CD14-positive monocyte (primary cell): ENCODE results near the gene KCNMA1. TPM values are rescaled to one million over a fixed set of nuclear protein-coding genes. Genes with fewer than 3 reads are reported as not detected.
A peak's percentile ranks its signal among the peaks of the same experiment; 100 is the strongest.

Source experiments
- DNase-seq, 3 donors: peaks; one replicate each; pipeline ENCODE4 v3.0.0-alpha.2; 2011 to 2022
- H2AFZ ChIP-seq: 2 replicates; pipeline ENCODE4 v1.6.0; 2012; ENCODE audit warnings: mild to moderate bottlenecking, low read depth, low read length, inconsistent platforms; ENCODE audit not compliant: insufficient read depth, poor library complexity, severe bottlenecking
- H3K27ac ChIP-seq, 2 donors: 1 replicate in 1 of 2; 2 replicates in 1 of 2; pipeline ENCODE4 v1.5.1; 2012 to 2013; ENCODE audit warnings: low read length in 2 of 2, control low read depth in 1 of 2, inconsistent platforms in 1 of 2, low read depth in 1 of 2, mild to moderate bottlenecking in 1 of 2
- H3K27me3 ChIP-seq, 2 donors: one replicate each; pipeline versions ENCODE4 v1.6.0 to v1.6.1; 2011 to 2013; ENCODE audit warnings: low read length in 2 of 2; ENCODE audit not compliant: control insufficient read depth in 2 of 2, insufficient read depth in 2 of 2
- H3K36me3 ChIP-seq, 2 donors: replicated peaks in 1 of 2; 1 replicate in 1 of 2; 2 replicates in 1 of 2; pipeline versions ENCODE4 v1.5.1 to v1.6.1; 2012 to 2013; ENCODE audit warnings: low read length in 2 of 2, control low read depth in 1 of 2, inconsistent platforms in 1 of 2, mild to moderate bottlenecking in 1 of 2; ENCODE audit not compliant: insufficient read depth in 2 of 2, control insufficient read depth in 1 of 2
- H3K4me1 ChIP-seq, 2 donors: 1 replicate in 1 of 2; 2 replicates in 1 of 2; pipeline versions ENCODE4 v1.5.1 to v1.6.1; 2012 to 2013; ENCODE audit warnings: low read length in 2 of 2, control low read depth in 1 of 2, inconsistent platforms in 1 of 2, mild to moderate bottlenecking in 1 of 2, moderate library complexity in 1 of 2; ENCODE audit not compliant: insufficient read depth in 2 of 2, control insufficient read depth in 1 of 2
- H3K4me2 ChIP-seq: replicated peaks from 2 replicates; pipeline ENCODE3; 2012; ENCODE audit warnings: low read length, moderate library complexity, mild to moderate bottlenecking; ENCODE audit not compliant: poor library complexity, severe bottlenecking; ENCODE audit errors: extremely low read depth
- H3K4me3 ChIP-seq, 3 experiments: fragments of 200-600 bp in 1 of 3; sonication (generic) in 1 of 3; replicated peaks in 1 of 3; 1 replicate in 2 of 3; 2 replicates in 1 of 3; pipeline ENCODE4 v1.5.1; 2011 to 2013; ENCODE audit warnings: low read length in 3 of 3, mild to moderate bottlenecking in 3 of 3, control low read depth in 2 of 3, low read depth in 2 of 3, inconsistent platforms in 1 of 3, moderate library complexity in 1 of 3
- H3K79me2 ChIP-seq: 2 replicates; pipeline ENCODE4 v1.6.0; 2012; ENCODE audit warnings: mild to moderate bottlenecking, control low read depth, inconsistent platforms, low read length, moderate library complexity; ENCODE audit not compliant: insufficient read depth
- H3K9ac ChIP-seq: 2 replicates; pipeline ENCODE4 v1.6.0; 2017; ENCODE audit warnings: low read length, mild to moderate bottlenecking; ENCODE audit not compliant: insufficient read depth, poor library complexity, severe bottlenecking
- H3K9me3 ChIP-seq, 2 donors: replicated peaks in 1 of 2; 1 replicate in 1 of 2; 2 replicates in 1 of 2; pipeline versions ENCODE4 v1.5.1 to v1.6.1; 2012 to 2013; ENCODE audit warnings: low read length in 2 of 2, control low read depth in 1 of 2; ENCODE audit not compliant: control insufficient read depth in 1 of 2, insufficient read depth in 1 of 2
- H4K20me1 ChIP-seq: 2 replicates; pipeline ENCODE4 v1.6.0; 2012; ENCODE audit warnings: mild to moderate bottlenecking, low read length, control low read depth, moderate library complexity; ENCODE audit not compliant: insufficient read depth
- H3K27ac Mint-ChIP-seq, 7 donors: one replicate each; pipeline ENCODE4 v1.8.0; 2020; ENCODE audit warnings: mild to moderate bottlenecking in 7 of 7, mixed read lengths in 7 of 7, moderate library complexity in 6 of 7, inconsistent platforms in 2 of 7
- H3K27me3 Mint-ChIP-seq, 3 donors: one replicate each; pipeline ENCODE4 v1.8.0; 2021 to 2022; ENCODE audit warnings: low read depth in 3 of 3, mild to moderate bottlenecking in 3 of 3, mixed read lengths in 3 of 3, moderate library complexity in 3 of 3, inconsistent platforms in 1 of 3
- H3K36me3 Mint-ChIP-seq, 2 donors: one replicate each; pipeline ENCODE4 v1.8.0; 2020; ENCODE audit warnings: mixed read lengths in 2 of 2, inconsistent platforms in 1 of 2, mild to moderate bottlenecking in 1 of 2
- H3K4me1 Mint-ChIP-seq: one replicate; pipeline ENCODE4 v1.8.0; 2020; ENCODE audit warnings: mild to moderate bottlenecking, mixed read lengths
- H3K4me3 Mint-ChIP-seq, 2 donors: one replicate each; pipeline ENCODE4 v1.8.0; 2020; ENCODE audit warnings: mild to moderate bottlenecking in 2 of 2, mixed read lengths in 2 of 2, moderate library complexity in 1 of 2
- H3K9me3 Mint-ChIP-seq, 7 donors: one replicate each; pipeline ENCODE4 v1.8.0; 2020 to 2022; ENCODE audit warnings: mixed read lengths in 7 of 7, mild to moderate bottlenecking in 6 of 7, moderate library complexity in 6 of 7, inconsistent platforms in 2 of 7
- WGBS: methylation state at CpG from one replicate; pipeline ENCODE4 v1.1.5; 2013; ENCODE audit warnings: missing lambda C conversion rate; ENCODE audit not compliant: insufficient coverage; 5-methylcytosine and 5-hydroxymethylcytosine counted together
- intact Hi-C, 2 donors: fragments of 100-400 bp; cut with micrococcal nuclease; formaldehyde crosslinking; loops; one replicate each; pipeline versions ENCODE4 v1.15.0 to v1.15.1; 2023
- polyA plus RNA-seq, 3 donors: library from polyadenylated mRNA; depleted of rRNA in 1 of 3; unstranded in 2 of 3; stranded (reverse) in 1 of 3; fragments of 300-500 nt in 2 of 3; fragments of >200 nt in 1 of 3; fragmentation: Illumina TruSeq in 2 of 3; gene quantifications; 1 replicate in 2 of 3; 2 replicates in 1 of 3; pipeline ENCODE4 v1.2.3, GENCODE V29; 2012 to 2021
- TF ChIP-seq, protein P1 (sequence below): fragments of 200-600 bp; IDR thresholded peaks from one replicate; pipeline ENCODE4 v1.8.0; 2022; ENCODE audit warnings: antibody characterized with exemption, mild to moderate bottlenecking

The KCNMA1 gene
- polyA plus RNA-seq, 3 donors: 0.11 to 1.0 TPM; not detected in 1

DNA sequence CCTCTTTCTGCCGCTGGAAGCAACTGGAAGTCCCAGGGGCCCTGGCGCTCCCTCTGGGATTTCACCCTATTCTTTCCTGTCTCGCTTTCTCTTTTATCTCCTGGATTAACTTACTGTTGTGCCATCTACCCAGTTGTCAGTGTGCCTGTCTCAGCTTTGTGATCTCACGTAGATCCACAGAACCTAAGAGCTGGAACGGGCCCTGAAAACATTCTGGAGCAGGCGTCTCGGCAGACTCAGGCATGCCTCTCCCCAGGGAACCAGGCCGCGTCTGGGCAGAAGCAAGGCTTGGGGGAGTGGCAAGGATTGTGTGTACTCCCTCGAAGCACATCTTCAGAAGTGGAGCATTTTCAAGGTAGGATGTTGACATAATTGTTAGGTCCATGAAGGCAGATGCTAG, 87.2 kb downstream of the KCNMA1 start:
- H3K4me3 ChIP-seq: no peak overlapping the region
- peaks cover 0 to 3% (median 0%) of the 10 kb centered on the region in 7 donors for H3K9me3 Mint-ChIP-seq

DNA sequence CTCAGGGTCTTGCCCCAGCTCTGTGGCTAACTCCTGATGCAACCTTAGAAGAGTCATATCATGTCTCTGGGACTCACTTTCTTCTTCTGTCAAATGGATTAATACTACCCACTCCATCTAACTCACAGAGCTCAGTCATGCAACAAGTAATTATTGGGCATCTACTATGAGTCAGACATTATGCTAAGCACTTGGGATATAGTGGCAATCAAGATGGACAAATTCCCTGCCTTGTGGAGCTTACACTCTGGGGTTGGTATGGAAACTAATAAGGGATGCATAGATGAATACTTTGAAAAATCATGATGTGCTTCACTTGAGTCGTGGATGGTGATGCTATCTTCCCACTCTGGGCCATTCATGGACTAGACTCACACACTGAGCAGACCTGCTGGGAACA, 88.9 kb downstream of the KCNMA1 start:
- H4K20me1 ChIP-seq: no peaks in the 10 kb centered on the region
- peaks cover 6 to 34% of the 10 kb centered on the region in 2 donors for H3K4me1 ChIP-seq
- peaks cover 0 to 4% (median 0%) of the 10 kb centered on the region in 7 donors for H3K9me3 Mint-ChIP-seq
- H3K4me3 Mint-ChIP-seq: no peak overlapping the region
- H3K27ac ChIP-seq: no peak overlapping the region
- peaks cover 33% of the 10 kb centered on the region for H3K4me1 Mint-ChIP-seq
- H3K27ac Mint-ChIP-seq: peak overlapping the region in 1 of 7 donors; percentile 26
- H3K36me3 Mint-ChIP-seq: peaks cover 0 to 4% of the 10 kb centered on the region in 2 donors
- no peaks in the 10 kb centered on the region for H3K79me2 ChIP-seq
- no peaks in the 10 kb centered on the region for H3K9me3 ChIP-seq
- no peaks in the 10 kb centered on the region for H3K36me3 ChIP-seq
- no peak overlapping the region for H3K4me2 ChIP-seq
- H3K4me3 ChIP-seq: no peak overlapping the region
- no peaks in the 10 kb centered on the region for H3K27me3 ChIP-seq
- no CpG with 5 or more reads among the region's 1 CpG for whole genome bisulfite sequencing
- H2AFZ ChIP-seq: no peak overlapping the region
- DNase-seq: no peak
- intact Hi-C loops: no loop called here
- H3K9ac ChIP-seq: no peak overlapping the region
- peaks cover 6 to 8% (median 7%) of the 10 kb centered on the region in 3 donors for H3K27me3 Mint-ChIP-seq
- TF ChIP-seq, protein P1, sequence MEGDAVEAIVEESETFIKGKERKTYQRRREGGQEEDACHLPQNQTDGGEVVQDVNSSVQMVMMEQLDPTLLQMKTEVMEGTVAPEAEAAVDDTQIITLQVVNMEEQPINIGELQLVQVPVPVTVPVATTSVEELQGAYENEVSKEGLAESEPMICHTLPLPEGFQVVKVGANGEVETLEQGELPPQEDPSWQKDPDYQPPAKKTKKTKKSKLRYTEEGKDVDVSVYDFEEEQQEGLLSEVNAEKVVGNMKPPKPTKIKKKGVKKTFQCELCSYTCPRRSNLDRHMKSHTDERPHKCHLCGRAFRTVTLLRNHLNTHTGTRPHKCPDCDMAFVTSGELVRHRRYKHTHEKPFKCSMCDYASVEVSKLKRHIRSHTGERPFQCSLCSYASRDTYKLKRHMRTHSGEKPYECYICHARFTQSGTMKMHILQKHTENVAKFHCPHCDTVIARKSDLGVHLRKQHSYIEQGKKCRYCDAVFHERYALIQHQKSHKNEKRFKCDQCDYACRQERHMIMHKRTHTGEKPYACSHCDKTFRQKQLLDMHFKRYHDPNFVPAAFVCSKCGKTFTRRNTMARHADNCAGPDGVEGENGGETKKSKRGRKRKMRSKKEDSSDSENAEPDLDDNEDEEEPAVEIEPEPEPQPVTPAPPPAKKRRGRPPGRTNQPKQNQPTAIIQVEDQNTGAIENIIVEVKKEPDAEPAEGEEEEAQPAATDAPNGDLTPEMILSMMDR: no peak

More for the DNA sequence above, 87.2 kb downstream of the KCNMA1 start:
- Histone ChIP-seq H3K9ac (no peak overlapping the region), H3K36me3 (no peaks in the 10 kb centered on the region), H3K4me2 (no peak overlapping the region), H3K79me2 (no peaks in the 10 kb centered on the region), H2AFZ (no peak overlapping the region), H3K4me1 (peaks cover 6 to 51% of the 10 kb centered on the region in 2 donors), H3K27me3 (no peaks in the 10 kb centered on the region), H3K27ac (no peak overlapping the region), H3K9me3 (no peaks in the 10 kb centered on the region), H4K20me1 (no peaks in the 10 kb centered on the region)
- Mint-ChIP-seq H3K36me3 (peaks cover 0 to 4% of the 10 kb centered on the region in 2 donors), H3K4me1 (peaks cover 50% of the 10 kb centered on the region), H3K27ac (peak overlapping the region in 1 of 7 donors; percentile 55), H3K27me3 (peaks cover 2 to 8% (median 4%) of the 10 kb centered on the region in 3 donors), H3K4me3 (no peak overlapping the region)
- TF ChIP-seq, protein P1: no peak
- WGBS: 96% methylated on average over 8 of the region's 10 CpGs
- no peak for DNase-seq
- intact Hi-C loops: no loop called here
